ENCODE results near the gene CD1E. TPM values are rescaled to one million over a fixed set of nuclear protein-coding genes. Genes with fewer than 3 reads are reported as not detected.

The CD1E gene
- total and polyA plus RNA-seq, 7 donors = 0.08 TPM; not detected in 6

GRCh38 chr1:158330391-158331105 lies 23.1 kb upstream of the CD1E start:
- no peak for ATAC-seq
- no peak overlapping the region for H3K4me3 ChIP-seq
- H3K27ac ChIP-seq = no peak overlapping the region
- intact Hi-C loops (cut with DNase I) = no loop called here
- H3K36me3 ChIP-seq (ENCODE audit: insufficient read depth in 1 of 2, low read depth in 1 of 2) = no peaks in the 10 kb centered on the region
- no peaks in the 10 kb centered on the region for H3K27me3 ChIP-seq (ENCODE audit: insufficient read depth in 3 of 3, low read length in 2 of 3)
- WGBS, 3 donors = 78 to 79% (median 78%) methylated on average over 11 of the region's 11 CpGs
- H3K9me3 ChIP-seq = peaks cover 2% of the 10 kb centered on the region
- no peak for TF ChIP-seq CTCF (IDR thresholded peaks at IDR 0.05)
- no peaks in the 10 kb centered on the region for H3K4me1 ChIP-seq
- DNase-seq = no peak

- Histone ChIP-seq H3K36me3 (ENCODE audit: insufficient read depth in 1 of 2, low read depth in 1 of 2) (no peaks in the 10 kb centered on the region), H3K9me3 (peaks cover 2% of the 10 kb centered on the region), H3K27ac (no peak overlapping the region), H3K27me3 (ENCODE audit: insufficient read depth in 3 of 3, low read length in 2 of 3) (no peaks in the 10 kb centered on the region), H3K4me3 (no peak overlapping the region), H3K4me1 (no peaks in the 10 kb centered on the region)
- no peak for ATAC-seq
- no peak for TF ChIP-seq CTCF (IDR thresholded peaks at IDR 0.05)
- 67 to 83% (median 68%) methylated on average over 1 of the region's 1 CpG for WGBS, 3 donors
- DNase-seq = no peak
- intact Hi-C loops (cut with DNase I) = no loop called here
These were observed 22.6 kb upstream of the CD1E start for GRCh38 chr1:158331106-158331425.

- Histone ChIP-seq H3K27ac (no peak within 1 kb of the TSS), H3K4me3 (no peak within 1 kb of the TSS), H3K9me3 (peaks cover 2% of the 10 kb centered on the region), H3K27me3 (ENCODE audit: insufficient read depth in 3 of 3, low read length in 2 of 3) (no peaks in the 10 kb centered on the region), H3K36me3 (ENCODE audit: insufficient read depth in 1 of 2, low read depth in 1 of 2) (no peaks in the 10 kb centered on the region), H3K4me1 (no peaks in the 10 kb centered on the region)
- 87 to 92% (median 88%) methylated on average over 2 of the region's 2 CpGs for WGBS, 3 donors
- TF ChIP-seq CTCF (IDR thresholded peaks at IDR 0.05) = no peak
- DNase-seq (no peak), ATAC-seq (no peak)
- intact Hi-C loops (cut with DNase I) = no loop called here
These were observed 22.1 kb upstream of the CD1E start, which contains the start of gene CD1B for GRCh38 chr1:158331481-158332150. Gene CD1B (minus strand): TSS chr1:158331531. CDS start chr1:158331423, 108 bp downstream.

GRCh38 chr1:158333405-158334155 lies 20.1 kb upstream of the CD1E start:
- intact Hi-C loops (cut with DNase I) = no loop called here
- no peak for ATAC-seq
- no peak overlapping the region for H3K4me3 ChIP-seq
- no peaks in the 10 kb centered on the region for H3K36me3 ChIP-seq (ENCODE audit: insufficient read depth in 1 of 2, low read depth in 1 of 2)
- no peak for DNase-seq
- H3K4me1 ChIP-seq = no peaks in the 10 kb centered on the region
- no peaks in the 10 kb centered on the region for H3K9me3 ChIP-seq
- 62 to 69% (median 68%) methylated on average over 8 of the region's 8 CpGs for WGBS, 3 donors
- no peaks in the 10 kb centered on the region for H3K27me3 ChIP-seq (ENCODE audit: insufficient read depth in 3 of 3, low read length in 2 of 3)
- no peak for TF ChIP-seq CTCF (IDR thresholded peaks at IDR 0.05)
- no peak overlapping the region for H3K27ac ChIP-seq
